Mesodermal cell (in vitro differentiated cells): Measurements from ENCODE around the gene LILRB5.
"Not testable (repeated sequence)": the region's sequence is repeated elsewhere in the genome, so short reads cannot be mapped to it uniquely, and the experiment has no call there.

ENCODE experiments used
- H3K27ac ChIP-seq: 2 replicates; pipeline ENCODE4 v1.7.0; 2013; ENCODE audit warnings: mild to moderate bottlenecking, low read depth, low read length, moderate library complexity; ENCODE audit not compliant: severe bottlenecking
- H3K36me3 ChIP-seq: 2 replicates; pipeline ENCODE4 v1.7.1; 2013; ENCODE audit warnings: mild to moderate bottlenecking, low read length, moderate library complexity; ENCODE audit not compliant: control insufficient read depth, insufficient read depth
- H3K4me1 ChIP-seq: one replicate; pipeline ENCODE4 v1.7.1; 2013; ENCODE audit warnings: mild to moderate bottlenecking, low read length; ENCODE audit not compliant: insufficient read depth, control insufficient read depth, poor library complexity, severe bottlenecking
- H3K4me3 ChIP-seq: 2 replicates; pipeline ENCODE4 v1.7.0; 2013; ENCODE audit warnings: low read length, control low read depth, mild to moderate bottlenecking; ENCODE audit not compliant: insufficient read depth, poor library complexity, severe bottlenecking; ENCODE audit errors: extremely low read depth
- H3K9me3 ChIP-seq: 2 replicates; pipeline ENCODE4 v1.7.1; 2013; ENCODE audit warnings: mild to moderate bottlenecking, low read length, moderate library complexity; ENCODE audit not compliant: control insufficient read depth
- WGBS, 2 experiments: methylation state at CpG; one replicate each; pipeline ENCODE4 v1.1.5; 2013; ENCODE audit warnings: missing lambda C conversion rate in 2 of 2; ENCODE audit not compliant: insufficient coverage in 2 of 2; 5-methylcytosine and 5-hydroxymethylcytosine counted together

The LILRB5 gene

DNA sequence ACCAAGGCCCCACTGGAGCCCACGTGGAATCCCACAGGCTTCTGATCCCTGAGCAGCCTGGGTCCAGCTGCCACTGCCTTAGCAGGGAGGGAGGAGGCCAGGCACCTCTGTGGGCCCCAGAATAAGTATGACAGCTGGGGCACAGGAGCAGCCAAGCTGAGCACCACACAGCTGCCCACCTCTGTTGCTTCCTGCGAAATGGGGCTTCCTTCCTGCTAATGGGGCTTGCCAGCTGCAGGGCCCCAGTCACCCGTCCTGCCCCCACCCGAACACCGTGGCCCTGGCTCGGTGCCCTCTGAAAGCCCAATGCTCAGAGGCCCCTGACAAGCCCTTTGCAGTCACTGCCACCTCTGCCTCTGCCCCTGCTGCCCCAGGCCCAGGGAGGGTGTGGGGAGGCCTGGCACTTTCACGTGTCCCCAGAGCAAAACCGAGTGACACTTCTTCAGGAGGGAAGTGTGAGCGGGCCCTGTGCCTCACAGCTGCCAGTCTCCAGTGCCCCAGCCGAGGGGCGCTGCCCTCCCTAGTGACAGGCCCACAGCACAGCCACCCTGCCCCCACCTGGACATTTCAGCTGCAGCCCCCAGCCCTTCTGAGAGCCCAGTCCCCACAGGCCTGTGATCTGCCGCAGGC lies 28.5 kb upstream of the LILRB5 start:
- 78 to 83% methylated on average over 4 to 6 of the region's 12 CpGs for WGBS, 2 experiments
- not testable (repeated sequence) for H3K9me3 ChIP-seq

DNA sequence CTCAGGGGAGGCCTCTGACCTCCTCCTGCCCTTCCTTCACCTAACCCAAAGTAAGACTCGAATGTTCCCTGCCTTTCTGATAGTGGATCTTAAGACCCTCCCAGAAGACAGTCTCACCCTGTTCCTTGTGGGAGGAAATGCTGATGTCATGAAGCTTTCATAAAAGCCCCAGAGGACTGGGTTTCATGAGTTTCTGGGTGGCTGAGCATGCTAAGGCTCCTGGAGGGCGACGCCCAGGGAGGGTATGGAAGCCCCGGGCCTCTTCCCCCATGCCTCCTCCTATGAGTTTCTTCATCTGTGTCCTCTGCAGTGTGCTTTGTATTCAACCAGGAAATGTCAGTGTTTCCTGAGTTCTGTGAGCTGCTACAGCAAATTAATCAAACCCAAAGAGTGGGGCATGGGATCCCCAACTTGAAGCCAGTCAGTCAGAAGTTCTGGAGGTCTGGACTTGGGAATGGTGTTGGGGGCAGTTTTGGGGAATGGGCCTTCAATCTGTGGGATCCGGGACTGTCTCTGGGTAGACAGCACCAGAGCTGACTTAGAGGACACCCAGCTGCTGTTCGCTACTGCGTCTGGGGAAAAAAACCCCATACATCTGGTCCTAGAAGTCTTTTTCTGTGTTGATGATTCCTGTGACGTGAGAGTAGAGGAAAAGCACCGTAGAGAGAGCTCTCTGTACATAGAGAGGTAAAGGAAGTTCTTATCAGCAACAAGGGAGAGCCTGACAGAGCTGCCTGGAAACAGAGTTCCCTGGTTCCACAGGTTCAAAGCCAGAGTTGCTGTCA lies 25.8 kb upstream of the LILRB5 start:
- Histone ChIP-seq H3K4me3 (no peak overlapping the region), H3K36me3 (no peaks in the 10 kb centered on the region), H3K27ac (no peak overlapping the region), H3K4me1 (no peaks in the 10 kb centered on the region), H3K9me3 (no peaks in the 10 kb centered on the region)
- 86 to 93% methylated on average over 5 to 6 of the region's 9 CpGs for WGBS, 2 experiments

More for the DNA sequence above, 28.5 kb upstream of the LILRB5 start:
- H3K36me3 ChIP-seq, H3K4me3 ChIP-seq, H3K4me1 ChIP-seq, H3K27ac ChIP-seq: not testable (repeated sequence)

DNA sequence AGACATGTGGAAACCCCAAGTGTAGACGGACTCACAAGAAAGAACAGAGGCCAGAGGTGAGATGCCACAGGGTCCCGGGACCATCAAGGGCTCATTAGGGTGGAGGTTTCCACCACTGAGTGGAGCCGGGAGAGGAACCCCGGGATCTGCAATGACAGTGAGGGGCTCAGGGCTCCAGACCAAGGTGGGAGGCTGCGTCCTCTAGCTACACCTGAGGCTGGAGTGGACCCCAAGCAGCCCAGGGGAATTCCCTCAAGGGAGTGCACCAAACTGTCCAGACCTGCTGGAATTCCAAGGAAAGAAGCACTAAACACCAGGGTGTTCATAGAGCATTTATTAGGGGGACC lies 24.6 kb upstream of the LILRB5 start:
- H3K9me3 ChIP-seq, H3K27ac ChIP-seq, H3K4me1 ChIP-seq, H3K36me3 ChIP-seq, H3K4me3 ChIP-seq: not testable (repeated sequence)
- 89 to 92% methylated on average over 4 of the region's 5 CpGs for WGBS, 2 experiments

DNA sequence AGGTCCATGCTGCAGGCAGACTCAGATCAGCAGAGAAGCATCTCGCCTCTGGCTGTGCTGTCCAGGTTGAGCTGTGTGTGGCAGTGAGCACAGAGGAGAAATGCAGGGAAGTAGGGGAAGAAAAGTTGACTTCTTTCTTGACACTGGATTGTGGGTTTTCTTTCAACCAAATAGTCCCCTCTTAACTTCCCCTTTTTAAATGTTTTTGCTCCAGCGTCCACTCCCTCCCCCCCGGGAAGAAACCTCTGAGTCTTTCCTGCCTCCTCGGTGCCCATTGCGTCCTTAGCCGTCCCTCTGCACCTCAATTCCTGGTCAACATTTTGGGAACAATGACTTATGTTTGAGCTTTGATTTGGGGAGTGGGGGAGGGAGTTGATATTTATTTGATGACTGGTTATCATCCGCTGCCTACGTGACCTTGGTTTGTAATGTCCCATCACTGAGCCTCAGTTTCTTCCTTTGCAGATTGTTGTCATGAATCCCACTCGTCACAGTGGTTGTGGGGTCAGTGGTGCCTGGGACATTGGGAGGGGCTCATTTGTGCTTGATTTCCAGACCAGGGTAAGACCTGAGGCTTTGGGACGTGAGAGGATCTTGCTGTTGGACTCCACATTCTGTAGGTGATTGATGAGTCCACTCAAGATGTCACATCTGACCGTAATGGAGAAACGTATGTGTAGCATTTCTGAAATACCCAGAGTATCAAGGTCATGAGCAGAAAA lies 24.1 kb upstream of the LILRB5 start, which contains the start of gene LILRB2:
LILRB2 (minus strand) TSS at position 104 of the 722 bp plus-strand sequence. CDS start 614 bp downstream, outside the sequence.
- Histone ChIP-seq H3K36me3 (no peaks in the 10 kb centered on the region), H3K27ac (no peak within 1 kb of the TSS), H3K4me1 (no peaks in the 10 kb centered on the region), H3K4me3 (no peak within 1 kb of the TSS), H3K9me3 (no peaks in the 10 kb centered on the region)
- WGBS, 2 experiments: 83 to 84% methylated on average over 10 to 11 of the region's 12 CpGs

DNA sequence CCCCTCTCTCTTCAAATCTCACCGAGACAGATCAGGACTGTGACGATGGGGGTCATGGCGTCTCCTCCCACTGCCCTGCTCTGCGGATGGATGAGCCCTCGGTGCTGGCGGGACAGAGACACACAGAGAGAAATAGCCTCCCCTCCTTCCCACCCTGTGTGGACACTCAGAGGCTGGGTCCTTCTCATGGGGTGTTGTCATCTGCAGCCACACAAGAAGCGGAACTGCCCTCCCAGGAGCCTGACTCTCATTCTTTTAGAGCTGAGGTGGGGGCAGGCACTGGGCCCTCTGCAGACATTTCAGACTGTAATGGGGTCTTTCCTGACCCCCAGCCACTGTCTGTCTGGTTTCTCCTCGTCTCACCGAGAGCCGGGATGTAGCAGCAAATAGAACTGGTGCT lies 23.4 kb upstream of the LILRB5 start:
- H3K27ac ChIP-seq, H3K9me3 ChIP-seq, H3K4me1 ChIP-seq, H3K4me3 ChIP-seq, H3K36me3 ChIP-seq: not testable (repeated sequence)
- WGBS, 2 experiments: 78 to 92% methylated on average over 7 to 10 of the region's 10 CpGs

DNA sequence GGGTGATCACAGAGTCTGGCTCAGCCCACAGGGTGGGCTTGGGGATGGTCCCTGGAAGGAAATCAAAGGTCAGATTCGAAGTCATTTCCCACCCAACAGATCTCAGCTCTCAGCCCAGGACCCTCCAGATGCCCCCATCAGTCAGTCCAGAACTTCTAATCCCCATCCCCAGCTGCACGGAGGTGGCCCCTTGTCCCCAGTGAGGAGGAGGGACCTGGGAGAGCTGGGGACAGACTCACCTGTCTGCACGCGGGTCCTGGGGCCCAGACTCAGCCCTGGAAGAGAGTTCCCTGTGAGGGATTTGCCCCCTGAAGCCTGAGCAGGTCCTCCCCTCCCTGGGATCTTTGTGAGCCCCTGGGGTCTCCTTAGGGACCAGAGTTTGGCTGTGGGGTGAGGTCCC lies 23.0 kb upstream of the LILRB5 start:
- not testable (repeated sequence) for H3K4me1 ChIP-seq, H3K36me3 ChIP-seq, H3K4me3 ChIP-seq, H3K9me3 ChIP-seq, H3K27ac ChIP-seq
- WGBS, 2 experiments: 43% methylated on average over 3 of the region's 4 CpGs; no CpG with 5 or more reads in 1 of the 2 experiments

DNA sequence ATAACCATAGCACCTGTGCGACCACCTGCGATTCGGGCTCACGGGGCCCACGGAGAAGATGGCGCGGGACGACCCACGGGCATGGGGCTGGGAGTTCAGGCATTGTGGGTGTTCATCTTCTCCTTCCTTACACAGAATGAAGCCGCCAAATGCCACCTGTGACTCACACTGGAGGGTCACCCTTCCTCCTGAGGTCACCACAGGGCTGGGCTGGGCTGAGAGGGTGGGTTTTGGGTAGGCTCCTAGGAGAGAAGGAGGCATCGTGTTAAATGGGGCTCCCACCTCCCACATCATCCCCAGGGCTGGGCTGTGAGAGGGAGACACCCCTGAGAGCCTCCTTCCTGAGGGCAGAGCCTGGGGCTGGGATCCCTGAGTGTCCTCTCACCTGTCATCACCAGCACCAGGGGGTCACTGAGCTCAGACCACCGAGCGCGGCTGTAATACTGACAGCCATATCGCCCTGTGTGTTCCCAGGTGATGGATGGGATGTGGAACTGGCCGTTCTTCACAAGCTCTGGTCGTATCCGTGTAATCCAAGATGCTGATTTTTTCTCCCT lies 22.4 kb upstream of the LILRB5 start:
- no peak overlapping the region for H3K27ac ChIP-seq
- no peaks in the 10 kb centered on the region for H3K9me3 ChIP-seq
- no peaks in the 10 kb centered on the region for H3K4me1 ChIP-seq
- 90 to 94% methylated on average over 6 to 14 of the region's 18 CpGs for WGBS, 2 experiments
- no peaks in the 10 kb centered on the region for H3K36me3 ChIP-seq
- H3K4me3 ChIP-seq: no peak overlapping the region

DNA sequence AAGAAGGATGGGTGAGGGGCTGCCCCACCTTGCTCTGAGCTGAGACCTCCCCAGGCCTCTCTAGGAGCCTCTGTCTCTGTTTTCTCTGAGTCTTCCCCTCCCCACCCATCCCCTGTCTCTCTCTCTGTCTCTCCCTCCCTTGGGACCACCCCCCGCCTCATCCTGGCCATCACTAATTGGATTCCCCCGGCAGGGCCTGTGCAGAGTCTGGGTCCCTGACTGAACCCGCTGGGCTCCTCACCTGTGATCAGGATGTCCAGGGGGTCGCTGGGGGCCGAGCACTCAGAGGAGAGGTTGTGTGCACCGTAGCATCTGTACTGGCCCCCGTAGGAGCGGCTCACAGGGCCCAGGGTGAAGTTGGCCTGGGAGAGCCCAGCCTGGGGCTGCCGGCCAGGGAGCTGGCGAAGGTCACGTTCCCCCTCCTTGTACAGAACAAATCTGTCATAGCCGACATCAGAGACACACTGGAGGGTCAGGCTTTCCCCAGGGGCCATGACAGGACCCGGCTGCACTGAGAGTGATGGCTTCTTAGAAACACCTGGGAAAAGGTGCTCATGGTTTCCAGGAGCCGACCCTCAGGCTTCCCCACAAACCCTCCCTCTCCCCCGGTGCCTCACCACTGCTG lies 21.6 kb upstream of the LILRB5 start:
- not testable (repeated sequence) for H3K36me3 ChIP-seq, H3K9me3 ChIP-seq, H3K4me1 ChIP-seq, H3K4me3 ChIP-seq, H3K27ac ChIP-seq
- WGBS, 2 experiments: 82% methylated on average over 10 to 13 of the region's 15 CpGs

DNA sequence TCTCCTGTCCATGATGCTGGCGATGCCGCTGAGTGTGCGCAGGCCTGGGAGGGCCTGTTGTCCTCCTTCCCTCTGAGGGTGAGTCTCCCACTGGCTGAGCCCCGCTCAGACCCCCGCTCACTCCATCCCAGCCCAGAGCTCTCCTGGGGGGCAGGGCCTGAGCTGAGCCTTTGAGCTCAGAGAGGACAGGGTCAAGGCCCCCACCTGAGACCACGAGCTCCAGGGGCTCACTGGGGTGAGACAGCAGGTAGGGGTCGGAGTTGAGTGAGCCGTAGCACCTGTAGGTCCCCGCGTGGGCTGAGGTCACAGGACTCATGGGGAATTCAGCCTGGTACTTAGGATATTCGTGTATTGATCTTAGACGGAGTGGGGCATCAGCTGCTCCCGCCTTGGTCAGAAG lies 21.0 kb upstream of the LILRB5 start:
- not testable (repeated sequence) for H3K27ac ChIP-seq, H3K36me3 ChIP-seq, H3K4me1 ChIP-seq, H3K4me3 ChIP-seq, H3K9me3 ChIP-seq
- 86 to 93% methylated on average over 11 of the region's 13 CpGs for WGBS, 2 experiments

DNA sequence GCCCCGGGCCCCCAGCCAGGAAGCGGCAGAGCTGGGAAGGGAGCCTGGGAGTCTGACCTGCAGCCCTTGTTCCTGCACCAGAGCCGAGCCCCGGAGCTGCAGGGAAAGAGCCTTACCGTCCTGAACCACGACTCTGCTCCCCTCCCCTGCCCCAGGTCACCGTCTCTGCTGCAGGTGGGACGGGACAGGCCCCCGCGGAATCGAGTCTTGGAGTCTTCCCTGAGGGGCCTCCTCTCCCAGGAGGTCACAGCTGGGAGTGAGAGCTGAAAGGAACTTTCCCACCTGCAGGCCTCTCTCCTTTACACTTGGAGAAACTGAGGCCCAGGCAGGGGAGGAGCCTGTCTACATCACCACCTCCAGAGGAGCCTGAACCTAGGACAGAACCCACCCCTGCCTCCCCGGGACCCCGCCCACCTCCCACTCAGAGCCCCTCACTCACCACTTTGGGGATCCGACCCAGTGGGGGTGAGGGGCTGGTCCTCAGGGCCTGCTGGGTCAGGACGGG lies 20.1 kb upstream of the LILRB5 start:
- H3K4me1 ChIP-seq, H3K4me3 ChIP-seq, H3K36me3 ChIP-seq, H3K9me3 ChIP-seq, H3K27ac ChIP-seq: not testable (repeated sequence)
- 80 to 82% methylated on average over 7 to 9 of the region's 15 CpGs for WGBS, 2 experiments
